Activated gamma-delta T cell (primary cell): Measurements from ENCODE around the gene SLC26A9.

Experiments used
- DNase-seq: peaks from one replicate; lab custom pipeline; 2025; lab: John Stamatoyannopoulos, UW
- total RNA-seq, 2 donors: gene quantifications; one replicate each; lab custom pipeline; 2026; lab: John Stamatoyannopoulos, UW

Gene SLC26A9
- 0 reads per million in 2 donors for total RNA-seq

- DNase-seq: no peak
These were observed at the start of gene SLC26A9 for GRCh38 chr1:205943245-205943644. SLC26A9 (minus strand) TSS chr1:205943456; CDS start chr1:205935820, 7,636 bp downstream.

GRCh38 chr1:205992218-205992882 lies 49.1 kb upstream of the SLC26A9 start:
- DNase-seq: no peak

- no peak for DNase-seq
These were observed 48.0 kb upstream of the SLC26A9 start for GRCh38 chr1:205991237-205991636.

- DNase-seq: no peak
These were observed 47.0 kb upstream of the SLC26A9 start for GRCh38 chr1:205990226-205990625.

- DNase-seq: no peak
These were observed 46.5 kb upstream of the SLC26A9 start for GRCh38 chr1:205989786-205990185.

- DNase-seq: no peak
These were observed 45.3 kb upstream of the SLC26A9 start for GRCh38 chr1:205988585-205988995.

GRCh38 chr1:205986861-205987260 lies 43.6 kb upstream of the SLC26A9 start:
- DNase-seq: no peak

GRCh38 chr1:205986292-205986691 lies 43.0 kb upstream of the SLC26A9 start:
- DNase-seq: no peak

GRCh38 chr1:205985330-205986005 lies 42.2 kb upstream of the SLC26A9 start:
- DNase-seq: no peak

GRCh38 chr1:205983925-205984725 lies 40.9 kb upstream of the SLC26A9 start:
- DNase-seq: no peak

GRCh38 chr1:205981257-205981656 lies 38.0 kb upstream of the SLC26A9 start:
- DNase-seq: no peak

GRCh38 chr1:205980237-205980870 lies 37.1 kb upstream of the SLC26A9 start:
- no peak for DNase-seq

- no peak for DNase-seq
These were observed 36.0 kb upstream of the SLC26A9 start for GRCh38 chr1:205979301-205979700.

- no peak for DNase-seq
These were observed 35.4 kb upstream of the SLC26A9 start for GRCh38 chr1:205978676-205979075.

- DNase-seq: no peak
These were observed 34.3 kb upstream of the SLC26A9 start for GRCh38 chr1:205977402-205978014.

- no peak for DNase-seq
These were observed 33.6 kb upstream of the SLC26A9 start for GRCh38 chr1:205976708-205977401.

GRCh38 chr1:205976036-205976435 lies 32.8 kb upstream of the SLC26A9 start:
- no peak for DNase-seq

GRCh38 chr1:205975387-205975998 lies 32.2 kb upstream of the SLC26A9 start:
- no peak for DNase-seq

- DNase-seq: no peak
These were observed 31.5 kb upstream of the SLC26A9 start for GRCh38 chr1:205974712-205975111.

- no peak for DNase-seq
These were observed 30.3 kb upstream of the SLC26A9 start for GRCh38 chr1:205973377-205974232.
